Measurements from ENCODE around the gene HMOX2.
A peak's percentile ranks its signal among the peaks of the same experiment; 100 is the strongest.

HMOX2 gene

DNA sequence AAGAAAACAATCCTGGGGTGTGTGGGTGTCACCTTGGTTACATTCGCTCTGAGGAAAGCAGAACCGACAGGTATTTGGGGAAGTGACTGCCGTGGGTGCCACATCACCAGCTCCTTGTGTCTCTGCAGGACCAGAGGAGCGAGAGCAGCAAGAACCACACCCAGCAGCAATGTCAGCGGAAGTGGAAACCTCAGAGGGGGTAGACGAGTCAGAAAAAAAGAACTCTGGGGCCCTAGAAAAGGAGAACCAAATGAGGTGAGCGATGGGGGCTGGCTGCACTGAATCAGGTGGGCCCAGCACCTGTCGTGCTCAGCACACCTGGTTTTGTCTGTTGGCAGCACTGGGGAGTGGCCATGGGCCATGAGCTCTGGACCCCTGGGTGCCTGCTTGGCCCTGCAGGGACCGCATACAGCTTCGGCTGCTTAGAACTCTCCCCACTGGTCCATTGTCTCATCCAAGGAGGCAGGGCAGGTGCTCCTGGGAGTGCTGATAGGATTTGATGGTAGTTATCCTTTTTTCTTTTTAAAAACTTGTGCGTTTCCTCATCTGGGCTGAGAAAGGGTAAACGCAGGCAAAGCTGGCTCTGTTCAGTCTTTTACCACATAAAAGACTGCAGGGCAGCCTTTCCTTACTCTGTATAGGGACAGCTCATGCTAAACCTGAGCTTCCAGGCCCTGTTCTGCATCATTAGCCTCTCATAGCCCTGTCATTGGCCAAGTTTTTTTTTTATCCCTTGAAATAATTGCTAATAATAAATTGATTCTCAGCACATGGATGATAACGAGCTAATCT, 29.4 kb downstream of the HMOX2 start:
- peak; percentile 68 for DNase-seq

DNA sequence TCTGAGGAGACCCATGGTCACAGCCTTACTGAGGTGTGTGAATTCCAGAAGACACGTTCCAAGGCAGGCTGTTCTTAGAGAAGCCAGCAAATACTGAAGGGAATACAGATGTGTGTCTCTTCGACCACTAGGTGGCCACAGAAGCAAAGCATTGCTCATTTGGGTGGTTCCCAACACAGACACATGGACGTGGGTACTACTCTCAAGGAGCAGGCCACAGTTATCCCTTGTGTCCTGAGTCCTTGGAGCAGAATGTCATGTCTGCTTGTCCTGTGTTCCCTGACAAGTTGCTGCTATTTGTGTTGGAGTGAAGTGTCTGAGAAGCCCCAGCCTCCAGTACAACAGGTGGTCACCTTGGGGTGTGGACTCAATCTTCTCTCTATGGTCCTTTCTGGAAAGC, 30.3 kb downstream of the HMOX2 start:
- peak; percentile 78 for DNase-seq

DNA sequence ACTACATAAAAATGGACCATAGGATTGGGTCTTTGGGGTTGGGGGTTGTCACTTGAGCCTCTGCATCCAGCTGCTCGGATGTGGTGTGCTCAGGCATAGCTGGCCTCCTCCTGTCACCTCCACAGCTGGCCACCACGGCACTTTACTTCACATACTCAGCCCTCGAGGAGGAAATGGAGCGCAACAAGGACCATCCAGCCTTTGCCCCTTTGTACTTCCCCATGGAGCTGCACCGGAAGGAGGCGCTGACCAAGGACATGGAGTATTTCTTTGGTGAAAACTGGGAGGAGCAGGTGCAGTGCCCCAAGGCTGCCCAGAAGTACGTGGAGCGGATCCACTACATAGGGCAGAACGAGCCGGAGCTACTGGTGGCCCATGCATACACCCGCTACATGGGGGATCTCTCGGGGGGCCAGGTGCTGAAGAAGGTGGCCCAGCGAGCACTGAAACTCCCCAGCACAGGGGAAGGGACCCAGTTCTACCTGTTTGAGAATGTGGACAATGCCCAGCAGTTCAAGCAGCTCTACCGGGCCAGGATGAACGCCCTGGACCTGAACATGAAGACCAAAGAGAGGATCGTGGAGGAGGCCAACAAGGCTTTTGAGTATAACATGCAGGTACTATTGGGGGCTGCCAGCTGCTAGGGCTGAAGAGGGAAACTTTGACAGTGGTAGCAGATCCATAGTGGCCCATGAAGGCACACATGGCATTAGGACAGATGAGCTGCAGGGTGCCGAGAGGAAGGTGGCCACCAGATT, 31.6 kb downstream of the HMOX2 start:
- no peak for DNase-seq

DNA sequence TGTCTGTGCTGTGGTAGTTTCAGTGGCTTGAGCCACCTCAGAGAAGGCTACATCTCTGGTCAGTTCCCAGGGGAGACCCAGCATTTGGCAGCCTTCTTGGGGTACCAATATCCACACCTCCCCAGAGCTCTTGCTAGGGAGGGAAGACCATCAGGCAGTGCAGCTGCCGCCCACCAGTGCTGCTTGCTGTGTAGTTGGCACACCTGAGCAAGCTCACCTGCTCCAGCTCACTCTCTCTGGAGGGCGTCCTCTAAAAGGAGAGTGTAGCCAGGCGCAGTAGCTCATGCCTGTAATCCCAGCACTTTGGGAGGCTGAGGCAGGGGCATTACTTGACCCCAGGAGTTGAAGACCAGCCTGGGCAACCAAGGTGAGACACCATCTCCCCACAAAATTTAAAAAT, 32.6 kb downstream of the HMOX2 start:
- DNase-seq: no peak

DNA sequence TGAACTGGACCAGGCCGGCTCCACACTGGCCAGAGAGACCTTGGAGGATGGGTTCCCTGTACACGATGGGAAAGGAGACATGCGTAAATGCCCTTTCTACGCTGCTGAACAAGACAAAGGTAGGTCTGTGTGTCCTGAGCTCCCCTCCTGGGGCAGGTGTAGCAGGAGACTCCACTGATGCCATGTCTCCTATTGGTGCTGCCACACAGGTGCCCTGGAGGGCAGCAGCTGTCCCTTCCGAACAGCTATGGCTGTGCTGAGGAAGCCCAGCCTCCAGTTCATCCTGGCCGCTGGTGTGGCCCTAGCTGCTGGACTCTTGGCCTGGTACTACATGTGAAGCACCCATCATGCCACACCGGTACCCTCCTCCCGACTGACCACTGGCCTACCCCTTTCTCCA, 33.2 kb downstream of the HMOX2 start:
- DNase-seq: no peak

DNA sequence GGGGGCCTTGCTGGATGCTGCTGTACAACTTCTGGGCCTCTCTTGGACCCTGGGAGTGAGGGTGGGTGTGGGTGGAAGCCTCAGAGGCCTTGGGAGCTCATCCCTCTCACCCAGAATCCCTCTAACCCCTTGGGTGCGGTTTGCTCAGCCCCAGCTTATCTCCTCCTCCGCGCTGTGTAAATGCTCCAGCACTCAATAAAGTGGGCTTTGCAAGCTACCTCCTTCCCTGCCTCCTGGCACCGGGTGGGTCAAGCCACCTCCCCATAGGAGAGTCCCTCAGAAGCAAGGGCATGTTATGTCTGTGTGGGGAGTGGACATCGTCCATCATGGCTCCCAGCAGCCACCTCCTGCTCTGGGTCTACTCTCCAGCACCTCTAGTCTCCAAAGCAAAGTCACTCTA, 33.9 kb downstream of the HMOX2 start:
- no peak for DNase-seq

DNA sequence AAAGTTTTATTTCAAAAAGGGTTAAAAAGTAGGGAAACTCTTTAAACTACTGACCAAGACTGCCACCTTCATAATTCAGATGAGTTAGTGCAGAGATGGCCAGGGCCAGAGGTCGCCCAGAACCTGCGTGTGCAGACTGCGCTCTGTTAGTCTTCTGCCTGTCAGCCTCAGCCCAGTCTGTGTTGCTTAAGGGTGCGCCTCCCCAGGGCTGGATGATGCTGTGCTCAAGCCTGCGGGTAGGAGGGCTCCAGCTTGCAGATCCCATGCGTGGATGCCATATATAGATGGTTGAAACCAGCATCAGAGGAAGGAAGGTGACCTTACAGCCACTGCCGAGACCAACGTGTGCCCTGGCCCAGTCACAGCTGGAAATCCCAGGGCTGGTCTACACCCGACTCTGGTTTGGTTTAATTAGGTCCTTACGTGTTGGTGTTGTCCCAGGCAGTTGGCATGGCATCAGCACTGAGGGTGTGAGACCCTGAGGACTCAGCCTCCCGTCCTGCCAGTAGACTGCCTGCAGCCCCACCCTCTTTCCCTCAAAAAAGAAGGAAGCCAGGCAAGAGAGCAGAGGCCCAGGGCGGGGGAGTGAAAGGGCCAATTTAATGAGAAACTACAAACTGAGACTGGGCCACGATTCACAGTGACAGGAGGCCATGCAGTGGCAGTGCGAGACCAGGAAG, 34.7 kb downstream of the HMOX2 start:
- peak; percentile 57 for DNase-seq

DNA sequence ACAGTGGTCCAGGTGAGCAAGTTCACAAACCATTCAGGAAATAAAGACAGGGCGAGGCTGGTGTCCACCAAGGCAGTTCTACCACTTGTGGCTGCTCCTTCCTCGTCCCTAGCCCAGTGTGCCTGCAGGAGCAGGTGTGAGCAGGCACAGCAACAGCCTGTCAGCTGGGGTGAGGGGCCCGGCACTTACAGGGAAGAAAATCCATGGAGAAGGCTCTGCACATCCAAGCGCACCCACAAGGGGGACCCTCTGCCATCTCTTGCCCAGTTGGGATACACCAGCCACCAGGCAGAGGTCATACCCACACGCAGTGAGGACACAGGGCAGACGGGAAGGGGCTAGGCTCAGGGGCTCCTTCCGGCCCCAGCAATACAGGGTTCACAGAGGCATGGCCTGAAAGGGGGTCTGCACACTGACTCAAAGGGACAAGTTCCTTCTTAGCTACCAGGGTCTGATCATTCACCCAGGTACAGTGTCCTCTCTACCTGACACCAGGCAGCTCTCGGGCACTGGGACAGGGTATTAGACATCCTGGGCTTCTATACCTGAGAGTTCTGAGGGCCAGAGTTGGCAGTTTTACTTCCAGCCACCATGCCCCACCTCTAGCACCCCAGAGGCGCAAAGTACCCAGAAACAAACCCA, 35.4 kb downstream of the HMOX2 start:
- DNase-seq: peak; percentile 31

DNA sequence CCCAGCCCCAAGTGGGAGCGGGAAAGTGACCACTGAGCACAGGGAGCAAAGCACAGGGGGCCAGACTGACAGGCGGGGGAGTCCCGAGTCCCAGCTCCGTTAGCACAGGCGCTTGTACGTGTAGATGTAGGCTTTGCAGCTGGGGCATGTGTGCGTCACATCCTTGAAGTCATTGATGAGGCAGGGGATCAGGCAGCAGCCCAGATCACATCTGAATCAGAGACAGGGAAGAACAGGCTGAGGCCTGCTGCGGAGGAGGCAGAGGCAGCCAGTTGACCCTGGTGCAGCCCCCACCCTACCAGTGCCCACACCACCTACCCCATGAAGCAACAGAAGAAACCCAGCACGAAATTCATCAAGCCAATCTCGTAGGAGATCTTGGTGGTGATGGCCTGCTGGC, 36.3 kb downstream of the HMOX2 start:
- DNase-seq: no peak

DNA sequence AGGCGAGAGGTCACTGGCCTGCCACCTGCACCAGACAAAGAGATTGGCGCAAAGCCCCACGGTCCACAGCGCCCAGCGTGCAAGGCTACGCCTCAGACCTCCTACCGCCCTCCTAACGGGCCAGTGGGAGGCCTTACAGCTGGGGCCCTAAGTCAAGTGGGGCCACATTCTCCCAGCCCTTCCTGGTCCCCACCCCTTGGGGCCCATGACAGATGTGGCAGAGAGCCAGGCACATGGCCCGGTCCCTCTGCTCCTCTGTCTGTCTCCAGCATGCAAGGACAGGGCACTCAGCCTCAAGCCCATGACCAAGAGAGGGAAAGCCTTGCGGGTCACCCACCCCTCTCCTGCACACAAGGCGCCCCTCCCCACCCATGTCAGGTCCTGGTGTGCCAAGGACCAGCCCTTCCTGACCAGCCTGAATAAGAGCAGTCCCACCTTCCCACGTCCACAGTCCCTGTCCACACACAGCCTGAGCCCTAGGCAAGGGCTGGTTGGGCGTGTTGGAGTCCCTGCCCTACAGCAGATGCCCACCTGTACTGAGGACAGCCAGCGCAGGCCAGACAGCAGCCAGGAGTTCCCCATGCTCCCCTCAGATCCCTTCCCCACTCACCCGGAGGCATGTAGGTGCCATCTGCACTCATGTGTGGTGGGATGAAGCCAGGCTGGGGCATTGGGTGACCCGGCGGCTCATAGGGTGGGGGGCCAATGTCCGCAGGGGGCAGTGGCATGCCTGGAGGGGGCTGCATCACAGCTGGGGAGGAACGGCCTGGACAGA, 37.1 kb downstream of the HMOX2 start:
- no peak for DNase-seq

DNA sequence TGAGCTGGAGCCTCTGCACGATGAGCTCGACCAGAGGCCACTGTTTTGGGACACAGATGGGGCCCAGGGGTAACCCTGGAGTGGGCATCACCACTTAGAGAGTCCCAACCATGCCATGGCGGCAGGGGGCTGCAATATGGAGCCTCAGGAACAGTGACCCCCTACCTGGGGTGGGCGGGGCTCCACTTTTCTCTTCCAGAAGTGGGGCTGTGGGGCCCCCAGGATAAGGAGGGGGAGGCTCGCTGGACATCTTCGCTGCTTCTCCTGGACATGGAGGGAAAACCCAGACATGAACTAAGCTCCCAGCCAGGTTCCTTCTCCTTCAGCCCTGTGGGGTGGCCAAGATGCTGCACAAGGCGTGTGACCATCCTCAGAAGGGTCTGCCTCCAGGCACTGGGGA, 37.7 kb downstream of the HMOX2 start:
- no peak for DNase-seq

DNA sequence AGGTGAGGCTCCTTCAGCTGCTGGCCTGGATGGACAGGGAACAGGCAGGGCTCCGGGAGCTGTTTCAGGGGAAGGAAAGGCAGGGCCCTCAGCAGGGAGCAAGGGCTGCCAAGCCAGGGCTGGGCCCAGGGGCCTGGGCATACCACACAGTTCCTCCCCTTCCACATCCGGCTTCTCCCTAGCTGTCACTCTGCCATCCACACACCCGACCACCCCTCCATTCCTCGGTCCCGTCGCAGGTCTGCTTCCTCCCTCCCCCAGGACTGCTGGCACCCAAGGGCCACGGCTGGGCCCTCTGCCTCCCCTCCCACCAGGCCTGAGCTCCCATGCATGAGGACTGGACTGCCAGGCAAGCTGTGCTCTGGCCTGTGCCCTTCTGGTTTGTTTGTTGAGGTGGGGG, 38.4 kb downstream of the HMOX2 start:
- no peak for DNase-seq

DNA sequence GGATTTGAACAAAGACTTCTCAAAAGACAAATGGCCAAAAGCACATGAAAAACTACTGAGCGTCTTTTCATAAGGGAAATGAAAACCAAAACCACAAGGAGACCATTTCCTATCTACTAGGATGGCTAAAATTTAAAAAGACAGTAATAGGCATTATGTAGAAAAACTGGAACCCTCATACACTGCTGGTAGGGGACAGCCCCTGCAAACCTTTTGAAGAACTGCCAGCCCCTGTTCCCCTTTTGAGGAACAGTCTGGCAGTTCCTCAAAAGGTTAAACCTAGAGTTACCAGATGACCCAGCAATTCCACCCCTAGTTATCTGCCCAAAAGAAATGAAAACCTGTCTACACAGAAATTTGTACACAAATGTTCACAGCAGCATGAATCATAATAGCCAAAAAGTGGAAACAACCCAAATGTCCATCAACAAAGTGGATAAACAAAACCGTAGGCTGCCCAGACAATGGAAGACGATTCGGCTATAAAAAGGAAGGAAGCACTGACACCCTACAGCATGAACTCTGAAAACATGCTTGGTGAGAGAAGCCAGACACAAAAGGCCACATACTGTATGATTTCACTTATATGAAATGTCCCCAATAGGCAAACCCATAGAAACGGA, 39.5 kb downstream of the HMOX2 start:
- DNase-seq: peak; percentile 93

DNA sequence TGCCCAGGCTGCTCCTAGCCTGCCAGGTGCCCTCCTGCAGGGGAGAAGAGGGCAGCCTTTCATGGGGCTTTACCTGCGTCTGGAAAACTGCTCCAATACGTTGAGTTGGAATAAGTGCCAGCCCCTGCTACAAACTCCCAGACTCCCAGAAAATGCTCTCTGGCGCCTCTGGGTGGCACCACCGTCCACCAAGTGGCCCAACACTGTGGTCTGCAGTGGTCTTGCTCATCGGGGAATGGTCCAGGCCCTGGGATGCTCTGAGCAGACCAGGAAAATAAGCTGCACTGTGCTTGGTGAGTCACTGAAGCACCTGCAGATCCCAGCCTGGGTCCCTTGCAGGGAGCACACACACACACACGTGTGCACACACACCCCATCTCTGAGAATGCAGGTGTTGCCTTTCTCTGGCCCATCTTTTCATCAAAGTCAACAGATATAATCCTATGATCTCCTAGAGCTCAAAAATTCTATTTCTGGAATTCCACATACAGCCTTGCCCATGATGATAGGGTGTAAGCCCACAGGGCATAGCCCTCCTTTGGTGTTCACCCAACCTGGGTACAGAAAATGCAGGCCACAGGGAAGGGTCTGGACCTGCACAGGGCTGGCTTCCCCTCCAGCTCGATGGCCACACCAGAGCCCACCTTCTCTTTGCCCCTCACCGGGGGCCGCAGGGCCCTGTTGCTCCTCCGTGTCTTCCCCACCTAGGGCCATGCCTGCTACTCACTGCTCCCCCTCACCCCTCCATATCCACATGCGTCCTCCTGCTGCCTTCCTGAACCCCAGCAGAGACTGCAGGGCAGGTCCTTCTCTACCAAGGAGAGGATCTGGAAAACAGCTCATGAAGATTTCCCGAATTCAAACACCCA, 41.8 kb downstream of the HMOX2 start:
- DNase-seq: no peak

DNA sequence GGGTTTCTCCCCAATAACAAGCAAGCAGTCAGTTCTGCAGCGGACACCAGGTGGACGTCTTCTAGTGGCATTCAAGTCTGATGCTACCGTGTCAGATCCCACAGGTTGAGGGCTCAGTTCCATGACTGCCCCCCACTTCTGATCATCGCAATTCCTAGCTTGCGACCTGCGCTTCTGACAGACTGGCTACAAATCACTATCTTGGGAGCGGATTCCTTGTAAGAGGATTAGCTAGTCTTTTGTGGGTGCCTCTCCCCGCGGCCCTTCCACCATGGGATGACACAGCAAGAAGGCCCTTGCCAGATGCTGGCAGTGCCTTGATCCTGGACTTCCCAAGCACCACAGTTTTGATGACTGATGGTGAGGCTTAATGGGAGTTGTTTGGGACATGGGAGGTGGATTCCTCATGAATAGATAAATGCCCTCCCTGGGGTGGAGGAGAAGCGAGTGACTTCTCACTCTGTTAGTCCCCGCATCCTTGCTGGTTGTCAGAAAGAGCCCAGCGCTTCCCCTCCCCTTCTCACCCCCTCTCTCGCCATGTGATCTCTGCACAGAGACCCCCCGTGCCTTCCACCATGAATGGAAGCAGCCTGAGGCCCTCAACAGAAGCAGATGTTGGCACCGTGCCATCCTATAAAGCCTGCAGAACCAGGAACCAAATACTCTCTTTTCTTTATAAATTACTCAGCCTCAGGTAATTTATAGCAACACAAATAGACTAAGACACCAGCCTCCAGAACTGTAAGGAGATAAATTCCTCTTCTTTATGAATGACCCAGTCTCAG, 43.3 kb downstream of the HMOX2 start:
- DNase-seq: no peak

DNA sequence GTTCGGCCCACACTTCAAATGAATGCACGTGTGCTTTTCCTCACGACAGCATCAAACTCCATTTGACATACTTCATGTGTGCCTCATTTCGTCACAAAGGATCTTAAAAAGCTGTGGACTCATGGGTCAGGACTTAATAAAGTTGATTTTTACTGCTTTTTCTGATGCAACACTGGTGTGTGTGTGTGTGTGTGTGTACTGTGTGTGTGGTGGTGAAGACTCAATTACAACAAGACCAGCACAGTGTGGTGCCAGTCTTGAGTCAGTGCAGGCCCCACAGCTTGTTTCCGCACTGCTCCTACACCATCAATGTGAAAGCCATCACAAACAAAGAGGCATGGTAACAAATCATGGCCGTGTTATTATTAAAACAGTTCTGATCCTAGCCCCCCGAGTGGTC, 44.7 kb downstream of the HMOX2 start:
- DNase-seq: no peak

DNA sequence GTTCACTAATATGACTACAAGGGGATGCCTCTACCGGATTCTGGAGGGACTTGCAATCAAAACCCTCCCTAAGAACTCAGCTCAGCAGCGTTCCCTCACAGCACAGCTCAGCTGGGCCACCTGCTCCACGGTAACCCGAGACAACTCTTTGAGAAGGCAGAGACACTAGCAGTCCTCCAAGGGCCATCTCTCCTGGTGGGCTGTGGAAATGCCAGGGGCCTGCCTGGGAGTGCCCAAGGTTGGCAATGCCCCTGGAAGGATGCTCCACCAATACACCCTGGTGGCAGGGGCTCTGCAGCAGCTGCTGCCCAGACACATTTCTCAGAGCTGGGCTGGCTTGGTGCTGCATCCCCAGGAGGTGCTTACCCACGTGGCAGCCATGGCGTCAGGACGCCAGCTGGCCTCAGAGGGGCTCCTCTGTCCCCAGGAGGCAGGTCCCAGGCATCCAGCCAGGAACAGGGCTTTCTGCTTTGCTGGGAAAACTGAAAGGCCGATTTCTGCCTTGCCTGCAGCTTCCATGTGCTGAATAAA, 45.9 kb downstream of the HMOX2 start:
- DNase-seq: no peak

DNA sequence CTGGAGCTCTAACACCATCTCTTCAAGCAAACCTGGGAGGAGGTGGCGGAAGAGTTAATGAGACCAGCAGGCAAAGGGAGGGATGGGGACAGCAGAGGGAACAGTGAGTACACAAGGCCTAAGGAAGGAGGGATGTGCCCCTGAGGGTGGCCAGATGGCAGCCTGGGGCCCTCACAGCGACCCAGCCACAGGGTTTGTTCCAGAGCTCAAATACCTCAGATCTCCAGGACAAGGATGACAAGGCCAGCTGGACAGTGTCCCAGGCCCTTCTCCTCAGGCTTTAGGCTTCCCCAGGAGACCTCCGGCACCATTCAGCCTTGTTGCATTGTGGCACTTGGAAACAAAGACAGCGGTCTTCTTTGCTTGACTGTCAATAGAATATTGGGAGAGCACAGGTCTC, 47.5 kb downstream of the HMOX2 start:
- no peak for DNase-seq

DNA sequence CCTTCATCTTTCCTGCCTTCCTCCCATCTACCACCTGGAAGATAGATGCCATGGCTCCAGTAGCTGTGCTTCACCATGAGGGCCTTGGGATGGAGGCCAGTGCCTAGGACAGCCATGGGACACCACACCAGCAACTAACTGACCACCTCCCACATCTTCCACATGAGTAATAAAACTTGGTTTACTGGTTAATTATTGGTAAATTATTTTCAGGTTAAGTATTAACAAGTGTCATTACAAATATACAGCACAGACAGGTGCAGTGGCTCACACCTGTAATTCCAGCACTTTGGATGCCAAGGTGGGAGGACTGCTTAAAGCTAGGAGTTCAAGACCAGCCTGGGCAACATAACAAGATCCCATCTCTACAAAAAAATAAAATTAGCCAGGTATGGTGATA, 48.4 kb downstream of the HMOX2 start:
- no peak for DNase-seq

DNA sequence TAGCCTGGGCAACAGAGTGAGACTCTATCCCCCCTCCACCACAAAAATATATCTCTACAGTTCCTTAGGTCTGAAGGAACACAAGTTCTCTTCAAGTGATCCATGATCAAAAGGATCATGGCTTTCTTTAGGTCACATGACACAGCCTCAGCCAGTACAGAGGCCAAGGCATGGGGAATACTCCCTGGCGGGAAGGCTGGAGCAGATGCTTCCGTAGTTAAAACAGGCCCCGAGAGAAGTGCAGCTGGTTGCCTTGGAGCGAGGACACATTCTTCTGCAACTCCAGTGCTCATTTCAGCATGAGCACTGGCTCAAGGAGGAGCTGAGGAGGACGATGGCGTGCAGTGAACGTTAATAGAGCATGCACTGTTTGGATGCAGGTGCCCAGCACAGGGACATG, 48.9 kb downstream of the HMOX2 start:
- DNase-seq: no peak

Measured in inflammatory macrophage treated with lipopolysaccharide for 4 hours (primary cell).